Calu3 (cell line): ENCODE data around the gene CYP46A1. TPM values are rescaled to one million over a fixed set of nuclear protein-coding genes. Genes with fewer than 3 reads are reported as not detected.
"Not testable (repeated sequence)": the region's sequence is repeated elsewhere in the genome, so short reads cannot be mapped to it uniquely, and the experiment has no call there.

Source experiments
- BruUV-seq: library from RNA; stranded (reverse); fragments of 400-500 nt; replicated peaks from 2 replicates; lab custom pipeline; 2021; lab: Mats Ljungman, UMichigan
- CTCF ChIA-PET: fragments of 300-600 bp; sonication (Branson Sonifier 250); formaldehyde crosslinking; loops from one replicate; lab custom pipeline; 2022; ENCODE audit warnings: antibody characterized with exemption; lab: Charles Lee
- DNase-seq: peaks from one replicate; pipeline ENCODE4 v3.0.0; 2022
- H3K27ac Mint-ChIP-seq: one replicate; pipeline ENCODE4 v1.8.0; 2022; ENCODE audit warnings: mixed read lengths; ENCODE audit not compliant: unreplicated experiment
- H3K27me3 Mint-ChIP-seq: one replicate; pipeline ENCODE4 v1.8.0; 2022; ENCODE audit warnings: mixed read lengths; ENCODE audit not compliant: unreplicated experiment
- H3K36me3 Mint-ChIP-seq: one replicate; pipeline ENCODE4 v1.8.0; 2022; ENCODE audit warnings: mild to moderate bottlenecking, moderate library complexity, mixed read lengths; ENCODE audit not compliant: insufficient read depth, unreplicated experiment
- H3K4me1 Mint-ChIP-seq: one replicate; pipeline ENCODE4 v1.8.0; 2022; ENCODE audit warnings: mild to moderate bottlenecking, low read depth, mixed read lengths; ENCODE audit not compliant: unreplicated experiment
- H3K4me3 Mint-ChIP-seq: one replicate; pipeline ENCODE4 v1.8.0; 2022; ENCODE audit warnings: mild to moderate bottlenecking, low read depth, moderate library complexity, mixed read lengths; ENCODE audit not compliant: unreplicated experiment
- H3K9me3 Mint-ChIP-seq: one replicate; pipeline ENCODE4 v1.8.0; 2022; ENCODE audit warnings: low read depth, mixed read lengths; ENCODE audit not compliant: unreplicated experiment
- intact Hi-C: fragments of 100-400 bp; cut with micrococcal nuclease; formaldehyde crosslinking; loops from one replicate; pipeline ENCODE4 v1.10.0; 2022; ENCODE audit not compliant: unreplicated experiment
- total RNA-seq: library from RNA; stranded (reverse); gene quantifications from 2 replicates; pipeline ENCODE4 v1.2.3, GENCODE V29; 2022
- TF ChIP-seq, protein P1 (sequence below): fragments of 200-600 bp; IDR thresholded peaks from one replicate; pipeline ENCODE4 v1.8.0; 2022; ENCODE audit warnings: antibody characterized with exemption; ENCODE audit not compliant: unreplicated experiment

CYP46A1 gene
- total RNA-seq, 1 experiment from 2014 or later: not detected

DNA sequence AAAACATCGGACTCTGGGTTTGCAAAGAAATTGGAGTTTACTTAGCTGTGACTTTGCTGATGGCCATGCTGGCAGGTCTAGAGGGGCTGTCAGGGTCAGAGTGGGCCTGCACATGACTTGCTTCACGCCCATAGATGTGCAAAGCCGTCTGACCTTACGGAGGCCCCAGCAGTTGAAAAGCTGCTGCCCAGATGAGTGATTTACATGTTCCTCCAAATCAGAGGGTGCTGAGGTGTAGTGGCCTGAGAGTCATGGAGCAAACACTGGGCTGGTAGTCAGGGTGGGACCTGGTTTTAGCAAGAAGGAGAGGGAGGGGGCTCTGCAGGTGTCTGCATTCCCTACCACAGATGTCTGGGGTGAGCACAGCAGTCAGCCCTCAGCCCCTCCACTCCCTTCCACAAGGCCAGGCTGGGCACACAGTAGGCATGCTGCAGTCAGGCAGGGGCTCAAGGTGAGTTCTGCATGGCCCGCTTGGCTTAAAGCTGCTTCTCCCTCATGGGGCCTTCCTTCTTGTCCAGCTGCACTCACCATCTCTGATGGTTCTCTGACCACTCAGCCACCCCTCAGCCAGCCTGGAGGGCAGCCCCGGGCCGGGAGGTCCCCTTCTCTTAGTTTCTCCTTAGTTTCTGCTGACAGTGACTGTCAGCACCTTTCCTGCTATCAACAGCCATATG is 74.9 kb downstream of the CYP46A1 start:
- Mint-ChIP-seq H3K4me3 (no peak overlapping the region), H3K27ac (no peak overlapping the region), H3K4me1 (peaks cover 29% of the 10 kb centered on the region), H3K9me3 (no peaks in the 10 kb centered on the region), H3K36me3 (no peaks in the 10 kb centered on the region), H3K27me3 (no peaks in the 10 kb centered on the region)
- CTCF ChIA-PET: interaction anchor here (1.0 to 1.5 kb wide), 2 partner anchors 12 to 29 kb away, joined by 4 to 5 read pairs; no protein-coding TSS in a partner anchor
- DNase-seq: no peak
- intact Hi-C loops: no loop called here
- TF ChIP-seq, protein P1, sequence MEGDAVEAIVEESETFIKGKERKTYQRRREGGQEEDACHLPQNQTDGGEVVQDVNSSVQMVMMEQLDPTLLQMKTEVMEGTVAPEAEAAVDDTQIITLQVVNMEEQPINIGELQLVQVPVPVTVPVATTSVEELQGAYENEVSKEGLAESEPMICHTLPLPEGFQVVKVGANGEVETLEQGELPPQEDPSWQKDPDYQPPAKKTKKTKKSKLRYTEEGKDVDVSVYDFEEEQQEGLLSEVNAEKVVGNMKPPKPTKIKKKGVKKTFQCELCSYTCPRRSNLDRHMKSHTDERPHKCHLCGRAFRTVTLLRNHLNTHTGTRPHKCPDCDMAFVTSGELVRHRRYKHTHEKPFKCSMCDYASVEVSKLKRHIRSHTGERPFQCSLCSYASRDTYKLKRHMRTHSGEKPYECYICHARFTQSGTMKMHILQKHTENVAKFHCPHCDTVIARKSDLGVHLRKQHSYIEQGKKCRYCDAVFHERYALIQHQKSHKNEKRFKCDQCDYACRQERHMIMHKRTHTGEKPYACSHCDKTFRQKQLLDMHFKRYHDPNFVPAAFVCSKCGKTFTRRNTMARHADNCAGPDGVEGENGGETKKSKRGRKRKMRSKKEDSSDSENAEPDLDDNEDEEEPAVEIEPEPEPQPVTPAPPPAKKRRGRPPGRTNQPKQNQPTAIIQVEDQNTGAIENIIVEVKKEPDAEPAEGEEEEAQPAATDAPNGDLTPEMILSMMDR: no peak
- no TSS peak for BruUV-seq

DNA sequence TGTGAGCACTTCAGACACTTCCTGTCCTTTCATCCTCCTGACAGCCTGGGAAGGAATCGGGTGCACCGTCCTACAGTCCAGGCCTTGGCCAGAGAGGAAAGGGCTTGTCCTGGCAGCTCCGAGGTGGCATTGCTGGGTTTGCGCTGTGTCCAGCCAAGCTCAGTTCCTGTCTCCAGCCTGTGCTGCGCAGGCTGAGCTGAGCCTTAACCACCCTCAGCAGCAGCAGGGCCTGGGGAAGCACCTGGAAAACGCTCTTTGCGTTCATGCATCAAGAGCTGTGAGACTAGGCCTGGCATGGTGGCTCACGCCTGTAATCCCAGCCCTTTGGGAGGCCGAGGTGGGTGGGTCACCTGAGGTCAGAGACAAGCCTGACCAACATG is 75.4 kb downstream of the CYP46A1 start:
- H3K36me3 Mint-ChIP-seq: no peaks in the 10 kb centered on the region
- H3K4me1 Mint-ChIP-seq: peaks cover 24% of the 10 kb centered on the region
- CTCF ChIA-PET: no interaction called here
- H3K4me3 Mint-ChIP-seq: no peak overlapping the region
- H3K27me3 Mint-ChIP-seq: no peaks in the 10 kb centered on the region
- no peaks in the 10 kb centered on the region for H3K9me3 Mint-ChIP-seq
- H3K27ac Mint-ChIP-seq: no peak overlapping the region
- no TSS peak for BruUV-seq
- no peak for DNase-seq
- TF ChIP-seq, protein P1: no peak
- intact Hi-C loops: no loop called here

DNA sequence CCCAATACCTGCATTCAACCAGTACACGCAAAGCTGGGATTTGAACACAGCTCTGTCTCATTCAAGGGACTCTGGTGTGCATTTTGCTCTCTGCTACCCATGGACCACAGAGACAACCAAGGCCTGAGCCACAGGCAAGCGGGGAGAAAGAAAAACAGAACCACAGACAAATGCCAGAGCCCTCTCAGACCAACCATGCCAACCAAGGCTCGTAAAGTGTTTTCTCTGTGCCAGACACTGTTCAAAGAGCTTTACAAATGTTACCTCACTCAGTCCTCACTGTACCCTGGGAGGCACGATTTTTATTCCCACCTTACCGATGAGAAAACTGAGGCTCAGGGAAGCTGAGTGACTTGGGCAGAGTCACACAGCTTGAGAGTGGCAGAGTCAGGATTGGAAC is 76.7 kb downstream of the CYP46A1 start:
- H3K36me3 Mint-ChIP-seq: no peaks in the 10 kb centered on the region
- H3K9me3 Mint-ChIP-seq: no peaks in the 10 kb centered on the region
- TF ChIP-seq, protein P1: no peak
- H3K27me3 Mint-ChIP-seq: no peaks in the 10 kb centered on the region
- no peak overlapping the region for H3K4me3 Mint-ChIP-seq
- no peak overlapping the region for H3K27ac Mint-ChIP-seq
- intact Hi-C loops: no loop called here
- DNase-seq: no peak
- peaks cover 13% of the 10 kb centered on the region for H3K4me1 Mint-ChIP-seq
- CTCF ChIA-PET: no interaction called here
- BruUV-seq: no TSS peak

GRCh38 chr14:99762911-99763310 is 78.8 kb downstream of the CYP46A1 start:
- CTCF ChIA-PET: interaction anchor here (0.7 kb wide), 1 partner anchor 33 kb away, joined by 3 read pairs; no protein-coding TSS in a partner anchor
- H3K27ac Mint-ChIP-seq, H3K27me3 Mint-ChIP-seq, DNase-seq, H3K4me3 Mint-ChIP-seq, intact Hi-C loops, H3K36me3 Mint-ChIP-seq, H3K4me1 Mint-ChIP-seq, H3K9me3 Mint-ChIP-seq, BruUV-seq: not testable (repeated sequence)

DNA sequence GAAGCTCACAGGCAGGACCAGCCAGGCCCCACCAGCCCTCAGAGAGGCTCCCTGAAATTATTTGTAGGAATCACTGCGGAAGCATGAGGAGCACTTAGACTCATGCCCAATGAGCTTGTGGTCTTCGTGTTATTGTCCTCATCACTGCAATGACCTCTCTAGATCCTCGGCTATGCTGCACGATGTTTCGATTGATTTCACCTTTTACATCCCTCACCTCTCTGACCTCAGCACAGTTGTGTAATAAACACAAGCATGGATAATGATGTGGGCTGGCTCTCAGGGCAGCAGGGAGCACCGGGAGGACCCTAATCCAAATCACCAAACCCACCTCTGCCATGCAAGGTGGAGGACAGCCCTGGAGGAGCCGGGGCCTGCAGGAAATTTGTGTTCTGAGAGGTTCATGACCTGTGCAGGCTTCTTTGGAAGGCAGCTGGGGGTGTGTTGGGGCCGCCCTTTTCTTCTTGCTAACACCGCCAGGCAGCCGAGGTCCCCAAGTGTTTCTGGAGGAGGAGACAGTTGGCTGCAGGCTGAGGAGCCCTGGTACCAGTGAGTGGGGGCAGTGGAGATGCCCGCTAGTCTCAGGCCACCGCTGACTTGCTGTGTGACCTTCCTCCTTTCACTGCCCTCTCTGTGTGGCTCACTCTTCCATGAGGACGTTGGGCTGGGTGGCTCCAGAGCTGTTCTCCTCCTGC is 79.6 kb downstream of the CYP46A1 start:
- intact Hi-C loops: no loop called here
- DNase-seq: no peak
- no TSS peak for BruUV-seq
- no peak overlapping the region for H3K4me3 Mint-ChIP-seq
- no peaks in the 10 kb centered on the region for H3K36me3 Mint-ChIP-seq
- no peak overlapping the region for H3K27ac Mint-ChIP-seq
- no peaks in the 10 kb centered on the region for H3K4me1 Mint-ChIP-seq
- no peaks in the 10 kb centered on the region for H3K9me3 Mint-ChIP-seq
- CTCF ChIA-PET: interaction anchor here (0.7 kb wide), 1 partner anchor 32 kb away, joined by 3 read pairs; no protein-coding TSS in a partner anchor
- TF ChIP-seq, protein P1: no peak
- H3K27me3 Mint-ChIP-seq: no peaks in the 10 kb centered on the region
